Hematopoietic multipotent progenitor cell (in vitro differentiated cells): ENCODE measurements around the gene TMPRSS2. TPM values are rescaled to one million over a fixed set of nuclear protein-coding genes. Genes with fewer than 3 reads are reported as not detected.

Source experiments
- DNase-seq, 3 donors: peaks; one replicate each; pipeline ENCODE4 v3.0.0-alpha.2; 2011 to 2015; ENCODE audit warnings: low read depth in 2 of 3, low spot score in 2 of 3
- total RNA-seq: library from RNA; depleted of rRNA; stranded (reverse); fragments of >200 nt; gene quantifications from one replicate; pipeline ENCODE4 v1.2.3, GENCODE V29; 2012

TMPRSS2 gene
- total RNA-seq, 1 donor = not detected

- no peak for DNase-seq
Measured at GRCh38 chr21:41483415-41483814, 24.5 kb downstream of the TMPRSS2 start.

- DNase-seq = no peak
Measured at GRCh38 chr21:41482980-41483379, 25.0 kb downstream of the TMPRSS2 start.

- DNase-seq = no peak
Measured at GRCh38 chr21:41482301-41482700, 25.7 kb downstream of the TMPRSS2 start.

GRCh38 chr21:41481191-41481590 is 26.8 kb downstream of the TMPRSS2 start:
- DNase-seq = no peak

GRCh38 chr21:41480086-41480690 is 27.8 kb downstream of the TMPRSS2 start:
- no peak for DNase-seq

- no peak for DNase-seq
Measured at GRCh38 chr21:41479686-41480085, 28.3 kb downstream of the TMPRSS2 start.

- DNase-seq = no peak
Measured at GRCh38 chr21:41478319-41479177, 29.4 kb downstream of the TMPRSS2 start.

- no peak for DNase-seq
Measured at GRCh38 chr21:41477641-41478318, 30.2 kb downstream of the TMPRSS2 start.

GRCh38 chr21:41475714-41476420 is 32.1 kb downstream of the TMPRSS2 start:
- DNase-seq = no peak

GRCh38 chr21:41472753-41473548 is 35.0 kb downstream of the TMPRSS2 start:
- no peak for DNase-seq

- DNase-seq = no peak
Measured at GRCh38 chr21:41470054-41470453, 37.9 kb downstream of the TMPRSS2 start.

- no peak for DNase-seq
Measured at GRCh38 chr21:41466024-41466820, 41.7 kb downstream of the TMPRSS2 start.

- DNase-seq = no peak
Measured at GRCh38 chr21:41465176-41465781, 42.7 kb downstream of the TMPRSS2 start.

- DNase-seq = peak; percentile 5 to 71 (median 51)
Measured at GRCh38 chr21:41460578-41461527, 47.1 kb downstream of the TMPRSS2 start.

GRCh38 chr21:41459884-41460534 is 47.9 kb downstream of the TMPRSS2 start:
- DNase-seq = no peak

- no peak for DNase-seq
Measured at GRCh38 chr21:41458559-41458958, 49.4 kb downstream of the TMPRSS2 start.

GRCh38 chr21:41458121-41458520 is 49.8 kb downstream of the TMPRSS2 start:
- DNase-seq = no peak
